ENCODE results near the gene TCERG1L. TPM values are rescaled to one million over a fixed set of nuclear protein-coding genes. Genes with fewer than 3 reads are reported as not detected.

The TCERG1L gene
- total and polyA plus RNA-seq, 9 of the 15 experiments (the other 6 are each of a cell fraction or from before 2014, with no cell fraction given): not detected

- Histone ChIP-seq H3K27me3 (ENCODE audit: control insufficient read depth in 2 of 2, insufficient read depth in 2 of 2, low read length in 2 of 2) (peaks cover 0 to 7% of the 10 kb centered on the region in 2 experiments; a peak in 2 of 5 replicates), H3K9ac (ENCODE audit: insufficient read depth in 1 of 2, low read depth in 2 of 2, low read length in 2 of 2) (no peak overlapping the region), H3K27ac (ENCODE audit: extremely low read depth, low read depth, low read length) (no peak overlapping the region), H4K20me1 (replicated peaks; ENCODE audit: control insufficient read depth, insufficient read depth, low read length) (no peaks in the 10 kb centered on the region), H3K79me2 (ENCODE audit: control insufficient read depth, insufficient read depth, low read length) (no peaks in the 10 kb centered on the region), H3K4me1 (replicated peaks in 1 of 2; ENCODE audit: control insufficient read depth in 2 of 2, insufficient read depth in 2 of 2, low read length in 2 of 2) (no peaks in the 10 kb centered on the region), H3K9me1 (ENCODE audit: control insufficient read depth, insufficient read depth, low read length) (no peaks in the 10 kb centered on the region), H3K36me3 (ENCODE audit: control insufficient read depth, insufficient read depth, low read length) (no peaks in the 10 kb centered on the region), H3K4me2 (ENCODE audit: insufficient read depth, low read length) (no peak overlapping the region), H3K4me3 (no peak overlapping the region), H2AFZ (ENCODE audit: low read depth, low read length) (no peak overlapping the region), H3K9me3 (replicated peaks; ENCODE audit: control insufficient read depth, insufficient read depth, low read depth, low read length) (no peaks in the 10 kb centered on the region)
- WGBS (ENCODE audit: insufficient coverage, low coverage, missing lambda C conversion rate): 2% methylated on average over 16 of the region's 16 CpGs
- ChIA-PET CTCF (ENCODE audit: low intra/inter-chr PET ratio) (no interaction called here), POLR2A (interaction anchor here (0.7 kb wide), 1 partner anchor 55 kb away, joined by 3 read pairs; no protein-coding TSS in a partner anchor)
- ATAC-seq (no peak), DNase-seq (ENCODE audit: extremely low read depth in 1 of 4, low spot score in 3 of 4) (no peak), FAIRE-seq (no peak)
- in situ Hi-C loops (cut with MboI): no loop called here
- no TSS peak for BruUV-seq (replicated peaks)
- no peak for TF ChIP-seq ELF2 (CRISPR knock-in tag; IDR thresholded peaks at IDR 0.05)
- no peak for TF ChIP-seq NELFE (IDR thresholded peaks at IDR 0.05; ENCODE audit: insufficient read depth, insufficient read length)
- TF ChIP-seq MAFK (IDR thresholded peaks at IDR 0.05; ENCODE audit: low read length): no peak
- TF ChIP-seq EWSR1 (IDR thresholded peaks at IDR 0.05; ENCODE audit: borderline replicate concordance, low read depth, partially characterized antibody): no peak
- TF ChIP-seq, protein P1, sequence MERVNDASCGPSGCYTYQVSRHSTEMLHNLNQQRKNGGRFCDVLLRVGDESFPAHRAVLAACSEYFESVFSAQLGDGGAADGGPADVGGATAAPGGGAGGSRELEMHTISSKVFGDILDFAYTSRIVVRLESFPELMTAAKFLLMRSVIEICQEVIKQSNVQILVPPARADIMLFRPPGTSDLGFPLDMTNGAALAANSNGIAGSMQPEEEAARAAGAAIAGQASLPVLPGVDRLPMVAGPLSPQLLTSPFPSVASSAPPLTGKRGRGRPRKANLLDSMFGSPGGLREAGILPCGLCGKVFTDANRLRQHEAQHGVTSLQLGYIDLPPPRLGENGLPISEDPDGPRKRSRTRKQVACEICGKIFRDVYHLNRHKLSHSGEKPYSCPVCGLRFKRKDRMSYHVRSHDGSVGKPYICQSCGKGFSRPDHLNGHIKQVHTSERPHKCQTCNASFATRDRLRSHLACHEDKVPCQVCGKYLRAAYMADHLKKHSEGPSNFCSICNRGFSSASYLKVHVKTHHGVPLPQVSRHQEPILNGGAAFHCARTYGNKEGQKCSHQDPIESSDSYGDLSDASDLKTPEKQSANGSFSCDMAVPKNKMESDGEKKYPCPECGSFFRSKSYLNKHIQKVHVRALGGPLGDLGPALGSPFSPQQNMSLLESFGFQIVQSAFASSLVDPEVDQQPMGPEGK (CRISPR knock-in tag; IDR thresholded peaks at IDR 0.05; ENCODE audit: borderline replicate concordance): no peak
- no peak for TF ChIP-seq BCLAF1 (IDR thresholded peaks at IDR 0.05; ENCODE audit: borderline replicate concordance in 1 of 2, control insufficient read depth in 1 of 2, low read depth in 2 of 2, low read length in 1 of 2)
- TF ChIP-seq ZNF644 (tag; IDR thresholded peaks at IDR 0.05; ENCODE audit: low read depth): no peak
- no peak for TF ChIP-seq PHTF2 (CRISPR knock-in tag; IDR thresholded peaks at IDR 0.05)
- TF ChIP-seq TAF9B (IDR thresholded peaks at IDR 0.05; ENCODE audit: partially characterized antibody): no peak
- TF ChIP-seq YY1 (IDR thresholded peaks at IDR 0.05; ENCODE audit: borderline replicate concordance in 1 of 3, control insufficient read depth in 1 of 3, extremely low read depth in 1 of 3, insufficient read depth in 3 of 3, insufficient read length in 1 of 3, insufficient replicate concordance in 2 of 3, low read depth in 1 of 3, low read length in 2 of 3): no peak
- no peak for TF ChIP-seq EGR1 (conservative IDR thresholded peaks at IDR 0.05)
- TF ChIP-seq BRF2 (IDR thresholded peaks at IDR 0.05; ENCODE audit: borderline replicate concordance, insufficient read depth, insufficient read length): no peak
- TF ChIP-seq ZNF507 (tag; conservative IDR thresholded peaks at IDR 0.05): no peak
- no peak for TF ChIP-seq GATAD2B (IDR thresholded peaks at IDR 0.05; ENCODE audit: borderline replicate concordance)
- intact Hi-C loops (cut with micrococcal nuclease): no loop called here
Measured at GRCh38 chr10:131082991-131083481, 228.5 kb downstream of the TCERG1L start.
